Epithelial cell of esophagus (primary cell): ENCODE results near the gene CCM2.

Experiments
- DNase-seq: peaks from one replicate; pipeline ENCODE4 v3.0.0; 2010; ENCODE audit warnings: low read depth
- H3K4me3 ChIP-seq: 2 replicates; pipeline ENCODE4 v1.5.1; 2011; ENCODE audit warnings: mild to moderate bottlenecking, low read length, control low read depth
- TF ChIP-seq, protein P1 (sequence below): IDR thresholded peaks from 2 replicates; pipeline ENCODE4 v1.5.1; 2011; ENCODE audit warnings: low read depth, mild to moderate bottlenecking, low read length, control low read depth, inconsistent platforms; ENCODE audit not compliant: insufficient read depth; ENCODE audit errors: missing control alignments

CCM2 gene

DNA sequence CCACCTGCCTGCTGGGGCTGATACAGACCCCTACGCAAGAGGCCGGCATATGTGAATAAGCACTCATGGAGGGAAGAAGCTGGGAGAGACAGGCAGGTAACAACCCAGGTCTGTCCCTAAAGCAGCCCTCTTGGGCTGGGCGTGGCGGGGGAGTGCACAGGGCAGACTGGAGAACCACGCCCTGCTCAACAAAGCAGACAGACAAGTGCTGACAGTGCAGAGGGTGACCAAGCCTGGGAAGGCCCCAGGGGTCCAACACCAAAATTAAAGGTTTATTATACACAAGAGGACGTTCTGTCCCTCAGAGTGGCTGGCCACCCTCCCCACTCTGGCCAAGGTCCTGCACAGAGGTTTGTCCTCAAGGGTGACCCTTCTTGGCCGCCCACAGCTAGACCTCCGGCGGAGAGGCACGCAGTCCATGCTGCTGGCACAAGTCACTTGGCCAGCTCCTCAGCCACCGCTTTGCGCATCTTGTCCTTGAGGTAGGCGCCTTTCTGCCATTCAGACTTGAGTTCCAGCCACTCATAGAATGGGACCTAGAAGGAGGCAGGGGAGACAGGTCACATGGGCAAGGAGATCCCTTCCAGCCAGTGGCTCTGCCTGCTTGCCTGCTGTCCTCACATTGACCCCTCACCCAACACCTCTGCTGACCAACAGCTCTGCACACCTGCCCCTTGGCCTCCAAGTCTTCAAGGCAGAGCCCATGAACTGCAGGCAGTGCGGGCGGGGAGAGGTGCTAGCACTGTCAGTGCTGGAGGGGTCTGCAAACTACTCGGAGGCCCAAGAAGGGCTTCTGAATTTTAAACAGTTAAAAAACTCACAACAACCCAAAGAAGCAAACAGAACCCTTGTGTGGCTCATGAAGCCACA lies 100.1 kb downstream of the CCM2 start:
- TF ChIP-seq, protein P1, sequence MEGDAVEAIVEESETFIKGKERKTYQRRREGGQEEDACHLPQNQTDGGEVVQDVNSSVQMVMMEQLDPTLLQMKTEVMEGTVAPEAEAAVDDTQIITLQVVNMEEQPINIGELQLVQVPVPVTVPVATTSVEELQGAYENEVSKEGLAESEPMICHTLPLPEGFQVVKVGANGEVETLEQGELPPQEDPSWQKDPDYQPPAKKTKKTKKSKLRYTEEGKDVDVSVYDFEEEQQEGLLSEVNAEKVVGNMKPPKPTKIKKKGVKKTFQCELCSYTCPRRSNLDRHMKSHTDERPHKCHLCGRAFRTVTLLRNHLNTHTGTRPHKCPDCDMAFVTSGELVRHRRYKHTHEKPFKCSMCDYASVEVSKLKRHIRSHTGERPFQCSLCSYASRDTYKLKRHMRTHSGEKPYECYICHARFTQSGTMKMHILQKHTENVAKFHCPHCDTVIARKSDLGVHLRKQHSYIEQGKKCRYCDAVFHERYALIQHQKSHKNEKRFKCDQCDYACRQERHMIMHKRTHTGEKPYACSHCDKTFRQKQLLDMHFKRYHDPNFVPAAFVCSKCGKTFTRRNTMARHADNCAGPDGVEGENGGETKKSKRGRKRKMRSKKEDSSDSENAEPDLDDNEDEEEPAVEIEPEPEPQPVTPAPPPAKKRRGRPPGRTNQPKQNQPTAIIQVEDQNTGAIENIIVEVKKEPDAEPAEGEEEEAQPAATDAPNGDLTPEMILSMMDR, result no peak
- DNase-seq, result peak; percentile 24
- H3K4me3 ChIP-seq, result no peak overlapping the region

DNA sequence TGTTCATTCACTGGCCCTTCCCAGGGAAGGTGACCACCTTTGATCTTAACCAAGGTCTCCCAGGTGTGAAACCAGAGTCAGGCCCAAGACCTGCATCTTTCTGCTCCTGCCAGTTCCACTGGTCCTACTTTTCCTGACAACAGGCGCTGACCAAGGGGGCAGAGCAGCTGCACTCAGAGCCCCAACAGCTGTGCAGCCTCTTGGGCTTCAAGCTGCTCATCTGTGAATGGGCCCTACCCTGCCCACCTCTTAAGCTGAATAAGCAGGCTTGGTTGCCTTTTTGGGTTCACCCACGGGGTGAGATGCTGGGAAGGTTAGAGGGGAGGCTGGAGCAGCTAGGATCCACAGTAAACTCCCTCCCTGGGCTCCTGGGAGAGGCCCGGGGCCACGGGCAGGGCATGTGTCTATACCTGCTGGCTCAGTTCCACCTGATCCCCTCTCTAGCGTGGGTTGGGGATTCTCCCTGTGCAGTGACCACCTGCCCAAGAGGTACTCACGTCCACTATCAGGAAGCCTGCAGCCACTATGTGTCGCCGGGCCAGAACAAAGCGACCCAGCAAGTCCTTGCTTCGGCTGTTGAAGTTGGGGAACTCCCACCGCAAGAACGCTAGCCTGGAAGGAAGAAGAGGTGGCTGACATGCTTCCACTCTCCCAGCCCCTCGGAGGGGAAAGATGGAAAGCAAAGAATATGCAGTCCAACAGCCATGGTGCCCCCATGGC lies 100.9 kb downstream of the CCM2 start:
- TF ChIP-seq, protein P1, result no peak
- DNase-seq, result no peak
- no peak overlapping the region for H3K4me3 ChIP-seq

DNA sequence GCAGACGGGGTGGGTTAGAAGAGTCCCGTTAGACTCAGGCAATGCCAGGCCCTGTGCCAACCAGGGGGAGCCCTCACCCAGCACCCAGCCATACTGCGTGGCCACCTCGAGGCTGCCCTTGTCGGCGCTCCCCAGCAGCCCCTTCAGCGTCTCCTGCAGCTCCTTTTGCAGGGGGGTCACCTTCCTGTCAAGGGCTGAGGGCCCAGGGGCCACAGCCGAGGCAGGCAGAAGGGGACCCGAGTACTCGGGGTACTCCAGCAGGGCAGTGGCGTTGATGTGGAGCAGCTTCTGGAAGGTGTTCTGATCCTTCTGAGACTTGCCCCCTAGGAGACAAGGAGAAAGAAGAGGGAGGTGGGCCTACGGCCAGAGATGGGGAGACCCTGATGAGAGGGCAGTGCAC lies 101.7 kb downstream of the CCM2 start:
- TF ChIP-seq, protein P1, result no peak
- no peak for DNase-seq
- no peak overlapping the region for H3K4me3 ChIP-seq

DNA sequence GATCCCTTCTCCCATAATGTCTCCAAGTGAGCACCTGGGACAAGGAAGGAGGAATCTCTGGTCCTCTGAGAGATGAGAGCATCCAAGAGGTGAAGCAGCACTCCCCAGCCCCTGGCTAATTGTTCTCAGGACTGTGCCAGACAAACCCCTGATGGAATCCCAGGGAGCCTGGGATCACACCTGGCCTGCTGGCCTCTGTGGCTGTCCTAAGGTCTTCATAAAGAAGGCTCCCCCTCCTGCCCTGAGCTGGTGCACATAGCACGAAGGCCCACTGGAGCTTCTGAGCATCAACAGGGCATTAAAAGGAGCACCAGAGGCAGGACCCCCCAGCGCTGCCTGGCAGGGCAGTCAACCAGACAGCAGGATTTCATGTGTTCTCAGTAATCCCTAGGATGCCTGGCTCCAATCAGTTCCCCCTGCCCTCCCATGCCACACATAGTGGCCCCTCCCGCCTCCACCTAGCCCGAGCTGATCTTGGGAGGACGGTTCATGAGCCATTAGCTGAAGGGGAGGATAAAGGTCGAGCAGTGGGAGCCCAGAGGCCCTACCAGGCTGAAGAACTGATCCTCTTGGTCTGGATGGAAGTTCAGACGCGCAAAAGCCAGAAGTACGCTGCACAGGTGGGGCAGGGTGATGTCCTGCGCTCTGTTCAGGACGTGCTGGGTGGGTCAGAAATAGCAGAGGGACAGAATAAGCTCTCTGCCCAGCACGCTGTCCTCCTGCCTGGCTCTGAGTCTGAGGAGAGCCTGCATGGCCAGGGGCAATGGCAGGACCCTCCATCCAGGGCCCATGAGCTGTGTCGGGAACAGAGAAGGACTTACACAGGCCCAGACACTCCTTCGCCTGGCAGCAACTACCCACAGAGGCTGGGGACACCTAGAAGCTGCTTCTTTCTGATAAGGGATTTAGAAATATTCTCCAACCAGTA lies 103.0 kb downstream of the CCM2 start:
- TF ChIP-seq, protein P1, result no peak
- no peak for DNase-seq
- no peak overlapping the region for H3K4me3 ChIP-seq

DNA sequence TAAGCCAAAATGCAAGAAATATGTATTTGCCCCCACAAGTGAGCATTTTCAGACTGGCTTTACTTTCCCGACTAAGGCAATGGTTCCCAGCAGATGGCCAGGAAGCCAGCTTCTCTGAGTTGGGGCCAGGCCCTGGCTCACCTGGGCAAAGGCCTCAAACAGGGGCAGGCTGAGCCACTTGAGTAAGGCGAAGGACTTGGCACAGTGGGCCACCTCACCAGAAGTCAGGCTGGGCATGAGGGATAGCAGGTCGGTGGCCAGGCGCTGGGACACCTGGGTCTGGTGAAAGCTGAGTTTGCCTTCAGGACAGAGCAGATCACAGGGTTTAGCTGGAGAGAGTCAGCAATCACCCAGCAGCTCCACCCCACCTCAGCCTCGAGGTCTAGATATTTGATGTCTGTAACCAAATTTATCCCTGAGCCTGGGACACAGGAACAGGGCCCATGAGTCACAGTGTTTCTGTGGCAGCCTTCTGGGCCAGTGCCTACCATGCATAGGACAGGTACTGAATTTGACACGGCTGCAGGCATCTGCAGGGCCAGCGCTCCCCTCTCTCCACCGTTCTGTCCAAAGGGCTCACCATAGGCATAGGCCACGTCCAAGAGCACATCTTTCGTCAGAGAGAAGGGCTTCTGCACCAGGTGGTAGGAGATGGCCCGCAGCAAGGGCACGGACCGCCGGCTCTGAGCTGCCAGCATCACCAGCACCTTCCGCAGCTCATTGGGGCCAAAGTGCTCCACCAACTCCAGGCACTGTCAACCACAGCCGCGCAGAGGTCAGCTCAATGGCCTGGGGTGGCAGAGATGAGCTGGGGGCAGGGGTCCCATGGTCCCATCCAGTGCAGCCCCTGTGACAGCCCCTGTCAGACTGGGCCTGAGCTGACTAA lies 104.2 kb downstream of the CCM2 start:
- TF ChIP-seq, protein P1, result no peak
- no peak overlapping the region for H3K4me3 ChIP-seq
- no peak for DNase-seq
